ENCODE measurements around the gene FN1. TPM values are rescaled to one million over a fixed set of nuclear protein-coding genes. Genes with fewer than 3 reads are reported as not detected.

Gene FN1
- total and polyA plus RNA-seq, 8 donors, result 42.0 to 861 (median 252) TPM

DNA sequence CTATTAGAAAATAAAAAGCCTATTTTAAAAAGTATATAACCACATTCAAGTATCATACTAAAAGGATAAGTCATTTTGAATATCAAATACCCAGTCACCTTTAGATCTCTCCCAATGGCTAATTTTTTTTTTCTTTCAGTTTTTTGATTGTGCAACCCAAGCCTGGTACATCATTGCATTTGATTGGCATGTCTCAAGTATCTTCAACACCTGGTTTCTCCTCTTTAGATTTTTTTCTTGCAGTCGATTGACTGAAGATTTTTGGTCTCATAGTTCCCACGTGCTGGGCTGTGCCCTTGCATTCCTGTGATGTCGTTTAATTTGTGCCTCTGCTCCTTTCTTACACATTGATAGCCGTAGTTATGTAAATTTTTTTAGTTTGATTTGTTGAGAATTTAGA lies 83.3 kb downstream of the FN1 start:
- H3K36me3 ChIP-seq, result peaks cover 3 to 45% (median 41%) of the 10 kb centered on the region in 4 donors
- TF ChIP-seq POLR2AphosphoS5 (IDR thresholded peaks at IDR 0.05), result no peak
- no peak for DNase-seq
- no peaks in the 10 kb centered on the region for H3K9me3 ChIP-seq
- H3K4me1 ChIP-seq, result no peaks in the 10 kb centered on the region
- intact Hi-C loops (cut with DNase I; ENCODE audit: low total_unique reads), result no loop called here
- H3K27me3 ChIP-seq, result no peaks in the 10 kb centered on the region
- WGBS, 5 donors, result 45 to 74% (median 65%) methylated on average over 4 of the region's 4 CpGs
- H3K4me3 ChIP-seq, result no peak overlapping the region
- H3K27ac ChIP-seq, result no peak overlapping the region

DNA sequence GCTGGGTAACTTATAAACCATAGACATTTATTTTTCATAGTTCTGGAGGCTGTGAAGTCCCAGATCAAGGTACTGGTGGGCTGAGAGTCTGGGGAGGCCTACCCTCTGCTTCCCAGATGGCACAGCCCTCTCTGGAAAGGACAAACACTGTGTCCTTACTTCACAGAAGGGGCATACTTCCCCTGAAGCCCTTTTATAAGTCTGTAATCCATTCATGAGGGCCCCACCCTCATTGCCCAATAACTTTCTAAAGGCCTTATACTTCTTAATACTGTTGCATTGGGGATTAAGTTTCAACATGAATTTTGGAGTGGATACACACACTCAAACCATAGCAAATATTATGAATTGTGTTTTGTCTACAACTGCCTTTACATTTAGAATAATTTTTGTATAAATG lies 88.0 kb downstream of the FN1 start:
- Histone ChIP-seq H3K36me3 (peaks cover 19 to 84% (median 82%) of the 10 kb centered on the region in 4 donors), H3K4me3 (no peak overlapping the region), H3K27ac (no peak overlapping the region), H3K4me1 (no peaks in the 10 kb centered on the region), H3K27me3 (no peaks in the 10 kb centered on the region), H3K9me3 (no peaks in the 10 kb centered on the region)
- no peak for DNase-seq
- TF ChIP-seq POLR2AphosphoS5 (IDR thresholded peaks at IDR 0.05) (no peak), POLR2A (IDR thresholded peaks at IDR 0.05) (no peak), EP300 (IDR thresholded peaks at IDR 0.05) (no peak)
- TF ChIP-seq, protein P1, sequence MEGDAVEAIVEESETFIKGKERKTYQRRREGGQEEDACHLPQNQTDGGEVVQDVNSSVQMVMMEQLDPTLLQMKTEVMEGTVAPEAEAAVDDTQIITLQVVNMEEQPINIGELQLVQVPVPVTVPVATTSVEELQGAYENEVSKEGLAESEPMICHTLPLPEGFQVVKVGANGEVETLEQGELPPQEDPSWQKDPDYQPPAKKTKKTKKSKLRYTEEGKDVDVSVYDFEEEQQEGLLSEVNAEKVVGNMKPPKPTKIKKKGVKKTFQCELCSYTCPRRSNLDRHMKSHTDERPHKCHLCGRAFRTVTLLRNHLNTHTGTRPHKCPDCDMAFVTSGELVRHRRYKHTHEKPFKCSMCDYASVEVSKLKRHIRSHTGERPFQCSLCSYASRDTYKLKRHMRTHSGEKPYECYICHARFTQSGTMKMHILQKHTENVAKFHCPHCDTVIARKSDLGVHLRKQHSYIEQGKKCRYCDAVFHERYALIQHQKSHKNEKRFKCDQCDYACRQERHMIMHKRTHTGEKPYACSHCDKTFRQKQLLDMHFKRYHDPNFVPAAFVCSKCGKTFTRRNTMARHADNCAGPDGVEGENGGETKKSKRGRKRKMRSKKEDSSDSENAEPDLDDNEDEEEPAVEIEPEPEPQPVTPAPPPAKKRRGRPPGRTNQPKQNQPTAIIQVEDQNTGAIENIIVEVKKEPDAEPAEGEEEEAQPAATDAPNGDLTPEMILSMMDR (IDR thresholded peaks at IDR 0.05), result no peak
- intact Hi-C loops (cut with DNase I; ENCODE audit: low total_unique reads), result no loop called here

DNA sequence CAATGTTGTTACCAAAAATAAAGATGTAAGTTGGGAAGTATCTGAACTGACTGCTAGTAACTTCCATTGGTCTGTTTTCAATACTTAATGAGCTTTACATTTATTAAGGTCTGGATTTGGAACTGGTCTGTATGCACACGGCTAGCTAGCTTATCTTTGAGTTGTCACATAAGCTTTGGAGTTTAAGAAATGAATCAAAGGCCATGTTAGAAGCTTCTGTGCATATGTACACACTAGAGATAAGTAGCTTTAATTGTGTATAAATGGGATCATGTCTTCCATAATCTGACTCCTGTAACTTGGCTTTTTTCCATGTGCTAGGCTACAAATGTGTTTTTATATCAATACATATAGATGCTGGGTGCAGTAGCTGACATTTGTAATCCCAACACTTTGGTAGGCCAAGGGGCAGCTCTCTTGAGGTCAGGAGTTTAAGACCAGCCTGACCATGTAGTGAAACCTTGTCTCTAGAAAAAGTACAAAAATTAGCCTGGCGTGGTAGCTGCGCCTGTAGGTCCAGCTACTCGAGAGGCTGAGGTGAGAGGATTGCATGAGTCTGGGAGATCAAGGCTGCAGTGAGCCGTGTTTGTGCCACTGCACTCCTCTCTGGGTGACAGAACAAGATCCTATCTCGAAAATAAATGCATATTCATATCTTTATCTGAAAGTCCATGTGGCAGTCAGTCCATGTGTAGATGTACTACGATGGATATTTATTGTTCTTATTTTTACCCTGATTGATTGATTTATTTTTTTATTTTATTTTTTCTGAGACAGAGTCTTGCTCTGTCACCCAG lies 96.8 kb downstream of the FN1 start:
- peaks cover 25 to 97% (median 94%) of the 10 kb centered on the region in 4 donors for H3K36me3 ChIP-seq
- TF ChIP-seq POLR2AphosphoS5 (IDR thresholded peaks at IDR 0.05) (no peak), POLR2A (IDR thresholded peaks at IDR 0.05) (no peak), EP300 (IDR thresholded peaks at IDR 0.05) (no peak)
- TF ChIP-seq, protein P1 (IDR thresholded peaks at IDR 0.05), result no peak
- no peak overlapping the region for H3K27ac ChIP-seq
- no peak for DNase-seq
- no peaks in the 10 kb centered on the region for H3K27me3 ChIP-seq
- H3K4me1 ChIP-seq, result no peaks in the 10 kb centered on the region
- intact Hi-C loops (cut with DNase I; ENCODE audit: low total_unique reads), result no loop called here
- 78 to 89% (median 86%) methylated on average over 7 of the region's 7 CpGs for WGBS, 5 donors
- no peak overlapping the region for H3K4me3 ChIP-seq
- no peaks in the 10 kb centered on the region for H3K9me3 ChIP-seq

DNA sequence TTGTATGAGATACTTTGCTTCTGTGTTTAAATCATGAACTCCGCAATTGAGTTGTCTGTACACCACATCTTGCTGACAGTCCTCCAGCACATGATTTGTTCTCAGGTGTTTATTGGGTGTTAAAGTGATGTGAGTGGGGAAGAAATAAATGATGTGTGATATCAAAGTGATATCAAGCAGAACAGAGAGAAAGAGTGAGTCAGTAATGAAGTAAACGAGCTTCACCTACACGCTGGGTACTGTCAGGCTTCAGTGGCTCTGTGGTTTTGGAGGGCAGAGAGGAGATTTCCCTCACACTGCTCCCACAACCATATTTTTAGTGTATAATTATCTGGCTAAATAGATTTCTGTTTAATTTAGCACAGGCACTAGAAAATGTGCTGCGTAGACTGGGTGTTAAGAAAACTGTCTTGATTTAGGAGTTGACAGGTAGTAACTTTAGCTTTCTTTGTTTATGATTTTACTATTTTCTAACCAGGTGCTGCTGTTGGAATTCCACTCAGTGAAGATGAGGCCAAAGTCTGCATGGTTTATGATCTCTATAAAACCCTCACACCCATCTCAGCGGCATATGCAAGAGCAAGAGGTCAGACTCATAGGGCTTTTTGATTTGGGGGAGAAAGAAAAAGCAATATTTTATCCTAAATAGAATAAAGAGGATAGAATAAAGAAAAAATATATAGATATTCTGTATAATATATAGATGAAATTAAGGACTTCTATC lies 102.8 kb downstream of the FN1 start:
- H3K27ac ChIP-seq, result no peak overlapping the region
- no peak overlapping the region for H3K4me3 ChIP-seq
- no peak for DNase-seq

More for the DNA sequence above, 102.8 kb downstream of the FN1 start:
- 89 to 95% (median 93%) methylated on average over 5 of the region's 5 CpGs for WGBS, 5 donors
- Histone ChIP-seq H3K27me3 (no peaks in the 10 kb centered on the region), H3K9me3 (no peaks in the 10 kb centered on the region), H3K36me3 (peaks cover 20 to 93% (median 89%) of the 10 kb centered on the region in 4 donors), H3K4me1 (peaks cover 0 to 10% (median 0%) of the 10 kb centered on the region in 4 donors)
- intact Hi-C loops (cut with DNase I; ENCODE audit: low total_unique reads), result no loop called here
- no peak for TF ChIP-seq POLR2AphosphoS5 (IDR thresholded peaks at IDR 0.05)
- TF ChIP-seq POLR2A (IDR thresholded peaks at IDR 0.05), result no peak
- TF ChIP-seq, protein P1 (IDR thresholded peaks at IDR 0.05), result no peak
- no peak for TF ChIP-seq EP300 (IDR thresholded peaks at IDR 0.05)

Data from stomach (tissue), 9 donors.